GM06990 (cell line): ENCODE results near the gene NFIA.
A peak's percentile ranks its signal among the peaks of the same experiment; 100 is the strongest.

Experiments
- DNase-seq: peaks from one replicate; pipeline ENCODE4 v3.0.0-alpha.2; 2011; ENCODE audit not compliant: insufficient read length; ENCODE audit errors: extremely low read depth
- H3K27me3 ChIP-seq: replicated peaks from 2 replicates; pipeline ENCODE4 v1.6.0; 2011; ENCODE audit warnings: low read length; ENCODE audit not compliant: control insufficient read depth, insufficient read depth
- H3K36me3 ChIP-seq: 2 replicates; pipeline ENCODE4 v1.5.1; 2011; ENCODE audit warnings: low read length; ENCODE audit not compliant: control insufficient read depth, insufficient read depth
- H3K4me3 ChIP-seq: replicated peaks from 2 replicates; pipeline ENCODE4 v1.5.1; 2011; ENCODE audit warnings: low read depth, mild to moderate bottlenecking, control low read depth, low read length
- TF ChIP-seq, protein P1 (sequence below): IDR thresholded peaks from 2 replicates; pipeline ENCODE4 v1.5.1; 2011; ENCODE audit warnings: low read length, control low read depth, mild to moderate bottlenecking, inconsistent platforms; ENCODE audit not compliant: insufficient read depth, poor library complexity, severe bottlenecking

The NFIA gene

DNA sequence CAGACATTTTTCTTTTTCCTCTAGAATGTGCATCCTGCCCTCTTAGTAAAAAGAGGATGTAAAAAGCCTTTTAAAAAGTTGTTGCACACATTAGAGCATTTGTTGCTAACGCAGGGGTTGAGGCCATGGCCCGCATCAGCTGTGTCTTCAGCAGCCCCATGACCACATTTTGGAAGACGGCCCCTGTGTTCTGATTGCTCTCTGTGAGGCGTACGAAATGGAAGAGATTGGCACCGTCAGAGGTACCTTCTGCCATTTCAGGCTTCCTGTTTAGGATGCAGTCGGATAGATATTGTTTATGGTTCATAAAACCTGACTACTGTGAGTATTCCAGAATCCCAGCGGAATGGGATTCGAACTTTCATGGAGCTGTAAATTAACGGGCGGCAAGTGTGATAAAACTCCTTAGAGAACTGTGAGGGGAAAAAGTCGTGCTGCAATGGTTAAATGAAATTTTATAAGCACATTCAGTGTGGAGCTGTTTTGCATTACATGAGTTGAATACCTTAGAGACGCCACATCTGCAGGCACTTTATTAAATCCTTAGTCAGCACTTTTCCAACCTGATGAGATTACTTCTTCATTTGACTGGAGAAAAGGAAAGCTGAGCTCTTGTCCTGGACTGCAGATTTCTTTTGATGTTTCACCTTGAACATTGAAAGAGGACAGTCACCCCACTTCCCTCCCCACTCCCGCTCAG lies 368.7 kb downstream of the NFIA start:
- no peak for DNase-seq
- TF ChIP-seq, protein P1, sequence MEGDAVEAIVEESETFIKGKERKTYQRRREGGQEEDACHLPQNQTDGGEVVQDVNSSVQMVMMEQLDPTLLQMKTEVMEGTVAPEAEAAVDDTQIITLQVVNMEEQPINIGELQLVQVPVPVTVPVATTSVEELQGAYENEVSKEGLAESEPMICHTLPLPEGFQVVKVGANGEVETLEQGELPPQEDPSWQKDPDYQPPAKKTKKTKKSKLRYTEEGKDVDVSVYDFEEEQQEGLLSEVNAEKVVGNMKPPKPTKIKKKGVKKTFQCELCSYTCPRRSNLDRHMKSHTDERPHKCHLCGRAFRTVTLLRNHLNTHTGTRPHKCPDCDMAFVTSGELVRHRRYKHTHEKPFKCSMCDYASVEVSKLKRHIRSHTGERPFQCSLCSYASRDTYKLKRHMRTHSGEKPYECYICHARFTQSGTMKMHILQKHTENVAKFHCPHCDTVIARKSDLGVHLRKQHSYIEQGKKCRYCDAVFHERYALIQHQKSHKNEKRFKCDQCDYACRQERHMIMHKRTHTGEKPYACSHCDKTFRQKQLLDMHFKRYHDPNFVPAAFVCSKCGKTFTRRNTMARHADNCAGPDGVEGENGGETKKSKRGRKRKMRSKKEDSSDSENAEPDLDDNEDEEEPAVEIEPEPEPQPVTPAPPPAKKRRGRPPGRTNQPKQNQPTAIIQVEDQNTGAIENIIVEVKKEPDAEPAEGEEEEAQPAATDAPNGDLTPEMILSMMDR = no peak
- no peak overlapping the region for H3K4me3 ChIP-seq
- H3K36me3 ChIP-seq = no peaks in the 10 kb centered on the region
- no peaks in the 10 kb centered on the region; the same call in 1 of the 2 replicates for H3K27me3 ChIP-seq

DNA sequence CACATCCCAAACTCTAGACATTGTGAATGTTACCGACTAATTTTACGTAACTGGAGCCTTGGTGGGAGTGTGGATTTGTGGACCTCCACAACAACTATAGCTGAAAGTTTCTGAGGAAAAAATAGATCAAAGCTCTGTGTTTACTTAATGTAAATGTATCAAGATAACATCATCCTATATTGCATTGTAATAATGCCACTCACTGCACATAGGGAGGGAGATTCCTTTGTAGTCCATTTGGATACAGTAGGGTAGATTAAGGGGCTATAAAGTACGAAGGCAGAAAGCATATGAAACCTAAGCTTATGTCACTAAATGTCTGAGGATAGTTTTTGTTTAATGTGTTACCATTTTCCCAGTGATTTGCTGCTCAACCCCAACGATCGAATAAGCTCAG lies 369.2 kb downstream of the NFIA start:
- TF ChIP-seq, protein P1 = no peak
- H3K4me3 ChIP-seq = no peak overlapping the region
- no peak for DNase-seq
- no peaks in the 10 kb centered on the region for H3K36me3 ChIP-seq
- no peaks in the 10 kb centered on the region; the same call in 1 of the 2 replicates for H3K27me3 ChIP-seq

DNA sequence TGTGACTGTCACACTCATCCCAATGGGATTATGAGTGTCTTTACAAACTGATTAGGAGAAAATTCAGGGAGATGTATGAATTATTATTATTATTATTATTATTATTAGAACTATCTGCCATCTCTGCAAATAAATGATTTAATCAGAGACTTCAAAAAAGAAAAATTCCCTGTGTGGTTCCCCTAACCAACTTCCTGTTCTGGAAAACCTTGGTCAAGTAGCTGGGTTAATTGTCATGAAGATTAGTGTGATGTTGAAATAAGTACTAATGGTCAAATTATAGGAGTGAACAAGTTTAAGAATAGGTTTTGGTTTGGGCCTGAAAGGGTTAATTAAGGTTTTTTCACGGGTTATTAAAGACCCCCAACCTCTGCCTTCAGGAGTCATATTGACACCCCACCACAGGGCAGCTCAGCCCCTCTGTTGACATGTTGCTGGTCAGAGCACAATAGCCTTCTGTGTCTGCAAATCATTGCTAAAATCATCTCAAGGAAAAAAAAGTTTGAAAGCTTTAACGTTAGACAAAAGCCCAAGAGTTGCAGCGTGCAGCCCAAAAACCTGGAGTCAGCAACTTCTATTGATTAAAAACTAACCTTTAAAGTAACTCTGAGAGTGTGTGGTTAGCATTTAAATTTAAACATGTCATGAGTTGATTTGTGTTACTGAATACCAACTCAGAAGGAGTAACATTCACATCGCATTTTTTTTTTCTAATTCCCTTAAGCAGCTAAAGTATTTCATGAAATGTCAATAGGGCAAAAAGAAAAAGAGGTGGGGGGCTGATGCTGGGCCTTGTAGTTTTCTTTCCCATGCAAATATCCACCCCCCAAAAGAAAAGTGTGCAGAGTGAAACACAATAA lies 370.0 kb downstream of the NFIA start:
- DNase-seq = no peak
- Histone ChIP-seq H3K27me3 (no peaks in the 10 kb centered on the region; the same call in 1 of the 2 replicates), H3K4me3 (no peak overlapping the region), H3K36me3 (no peaks in the 10 kb centered on the region)
- TF ChIP-seq, protein P1 = no peak

DNA sequence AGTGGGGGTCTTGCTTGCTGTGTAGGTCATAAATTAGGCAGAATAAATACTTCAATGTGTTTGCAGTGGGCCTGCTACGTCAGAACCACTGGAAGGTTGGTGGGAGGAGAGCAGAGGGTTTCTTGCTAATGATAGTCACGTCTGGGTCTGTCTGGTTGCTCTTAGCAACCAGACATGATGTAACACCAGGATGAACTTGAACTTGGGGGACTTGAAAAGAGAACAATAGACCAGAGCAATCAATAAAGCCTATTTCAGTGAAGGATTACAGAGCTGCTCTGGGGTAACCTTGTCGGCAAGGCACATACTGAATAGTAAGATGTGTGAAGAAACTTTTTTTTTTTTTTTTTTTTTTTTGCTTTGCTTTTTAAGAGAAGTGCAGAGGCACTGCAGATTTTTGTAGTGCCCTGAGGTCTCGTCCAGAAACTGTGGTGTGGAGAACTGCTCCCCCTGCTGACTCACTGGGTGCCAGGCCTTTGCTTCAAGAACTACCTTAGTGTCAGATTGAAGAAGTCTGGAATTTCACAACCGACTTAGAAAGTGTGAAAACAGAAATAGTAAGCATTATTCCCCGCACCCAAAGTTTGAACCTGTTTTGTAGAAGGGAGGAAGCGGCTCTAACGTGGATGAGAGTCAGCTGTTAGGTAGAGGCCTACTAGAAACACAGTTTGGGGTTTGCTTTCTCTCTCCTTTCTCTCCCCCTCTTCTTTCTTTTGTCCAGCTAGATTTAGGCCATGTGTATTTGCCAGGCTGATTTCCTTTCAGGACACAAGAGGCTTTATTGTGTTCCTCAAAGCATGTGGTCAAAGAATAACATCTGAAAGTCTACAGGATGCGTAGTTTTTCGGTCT lies 371.0 kb downstream of the NFIA start:
- TF ChIP-seq, protein P1 = peak; percentile 86
- DNase-seq = no peak
- Histone ChIP-seq H3K27me3 (no peaks in the 10 kb centered on the region; the same call in 1 of the 2 replicates), H3K4me3 (no peak overlapping the region), H3K36me3 (no peaks in the 10 kb centered on the region)

DNA sequence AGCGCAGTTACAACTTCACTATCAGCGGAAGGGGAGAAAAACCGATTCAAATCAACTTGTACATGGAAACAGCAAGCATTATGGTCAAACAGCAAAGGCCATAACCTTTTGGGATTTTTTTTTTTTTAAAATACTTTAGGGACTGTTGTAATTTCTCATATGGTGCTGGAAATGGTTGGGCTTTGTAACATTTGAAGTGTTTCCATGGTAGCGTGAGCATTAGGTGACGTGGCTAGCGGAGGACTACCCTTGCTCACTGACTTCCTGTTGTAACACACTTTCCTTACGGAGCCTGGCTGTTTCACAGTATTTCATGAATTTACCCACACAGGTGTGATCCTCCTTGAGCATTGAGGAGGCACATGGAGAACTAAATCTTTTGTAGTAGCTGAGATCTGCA lies 373.0 kb downstream of the NFIA start:
- no peaks in the 10 kb centered on the region for H3K36me3 ChIP-seq
- TF ChIP-seq, protein P1 = no peak
- H3K27me3 ChIP-seq = no peaks in the 10 kb centered on the region
- no peak overlapping the region for H3K4me3 ChIP-seq
- no peak for DNase-seq
